SU-DHL-6 (cell line): ENCODE results near the gene DNER.

Experiments used
- H2AFZ ChIP-seq: fragments of 200-600 bp; sonication (generic); 2 replicates; pipeline ENCODE4 v1.6.1; 2014; ENCODE audit warnings: low read depth, mild to moderate bottlenecking, moderate library complexity, mixed read lengths, antibody characterized with exemption, low read length; ENCODE audit not compliant: severe bottlenecking
- H3F3A ChIP-seq: fragments of 200-600 bp; shearing (Covaris generic); 2 replicates; pipeline ENCODE4 v1.6.0; 2016; ENCODE audit warnings: antibody characterized with exemption, mild to moderate bottlenecking; ENCODE audit not compliant: insufficient read depth
- H3K27ac ChIP-seq: fragments of 200-600 bp; sonication (generic); 2 replicates; pipeline ENCODE4 v1.5.1; 2016; ENCODE audit warnings: low read depth, mild to moderate bottlenecking, low read length, moderate library complexity, mixed read lengths
- H3K27me3 ChIP-seq: fragments of 200-600 bp; sonication (generic), shearing (Covaris generic); 2 replicates; pipeline ENCODE4 v1.6.0; 2014; ENCODE audit warnings: mild to moderate bottlenecking, low read length
- H3K36me3 ChIP-seq: fragments of 200-600 bp; sonication (generic); 2 replicates; pipeline ENCODE4 v1.6.1; 2014; ENCODE audit warnings: mild to moderate bottlenecking, low read length, mixed read lengths
- H3K4me2 ChIP-seq: fragments of 300-600, 200-600 bp; shearing (Covaris generic), sonication (generic); 2 replicates; pipeline ENCODE4 v1.6.0; 2014; ENCODE audit warnings: low read length, low read depth, mild to moderate bottlenecking; ENCODE audit not compliant: poor library complexity, severe bottlenecking
- H3K4me3 ChIP-seq: fragments of 200-600 bp; sonication (generic); 2 replicates; pipeline ENCODE4 v1.5.1; 2014; ENCODE audit warnings: antibody characterized with exemption, low read length, mild to moderate bottlenecking, mixed read lengths; ENCODE audit not compliant: insufficient read depth, poor library complexity, severe bottlenecking
- H3K79me2 ChIP-seq: fragments of 200-600 bp; sonication (generic); 2 replicates; pipeline ENCODE4 v1.6.1; 2014; ENCODE audit warnings: mild to moderate bottlenecking, low read length, moderate library complexity; ENCODE audit not compliant: insufficient read depth
- H3K9ac ChIP-seq: fragments of 200-600 bp; sonication (generic); 2 replicates; pipeline ENCODE4 v1.7.0; 2014; ENCODE audit warnings: mild to moderate bottlenecking, low read length
- H3K9me2 ChIP-seq: fragments of 200-600 bp; sonication (generic); replicated peaks from 2 replicates; pipeline ENCODE4 v1.6.1; 2014; ENCODE audit warnings: low read length; ENCODE audit not compliant: insufficient read depth
- H3K9me3 ChIP-seq: fragments of 200-600 bp; sonication (generic); 2 replicates; pipeline ENCODE4 v1.6.1; 2014; ENCODE audit warnings: low read length, mixed read lengths; ENCODE audit not compliant: insufficient read depth
- H4K20me1 ChIP-seq: fragments of 200-600 bp; sonication (generic); 2 replicates; pipeline ENCODE4 v1.6.1; 2014; ENCODE audit warnings: low read depth, mild to moderate bottlenecking, antibody characterized with exemption, low read length, moderate library complexity, mixed read lengths
- EZH2phosphoT487 ChIP-seq: fragments of 200-600 bp; sonication (generic), shearing (Covaris generic); conservative IDR thresholded peaks from 2 replicates; pipeline ENCODE4 v1.6.1; 2018; ENCODE audit warnings: mild to moderate bottlenecking, antibody characterized with exemption, low read length, moderate library complexity, mixed read lengths
- TF ChIP-seq, protein P1 (sequence below): fragments of 200-600 bp; sonication (generic); IDR thresholded peaks from one replicate; pipeline ENCODE4 v1.5.1; 2017; ENCODE audit warnings: antibody characterized with exemption, mild to moderate bottlenecking, low read length, moderate library complexity; ENCODE audit not compliant: insufficient read depth, poor library complexity, severe bottlenecking

Gene DNER

GRCh38 chr2:229344151-229344551, 370.2 kb downstream of the DNER start:
- no peaks in the 10 kb centered on the region for H3K79me2 ChIP-seq
- no peaks in the 10 kb centered on the region for H3F3A ChIP-seq
- TF ChIP-seq EZH2phosphoT487, result no peak
- TF ChIP-seq, protein P1, sequence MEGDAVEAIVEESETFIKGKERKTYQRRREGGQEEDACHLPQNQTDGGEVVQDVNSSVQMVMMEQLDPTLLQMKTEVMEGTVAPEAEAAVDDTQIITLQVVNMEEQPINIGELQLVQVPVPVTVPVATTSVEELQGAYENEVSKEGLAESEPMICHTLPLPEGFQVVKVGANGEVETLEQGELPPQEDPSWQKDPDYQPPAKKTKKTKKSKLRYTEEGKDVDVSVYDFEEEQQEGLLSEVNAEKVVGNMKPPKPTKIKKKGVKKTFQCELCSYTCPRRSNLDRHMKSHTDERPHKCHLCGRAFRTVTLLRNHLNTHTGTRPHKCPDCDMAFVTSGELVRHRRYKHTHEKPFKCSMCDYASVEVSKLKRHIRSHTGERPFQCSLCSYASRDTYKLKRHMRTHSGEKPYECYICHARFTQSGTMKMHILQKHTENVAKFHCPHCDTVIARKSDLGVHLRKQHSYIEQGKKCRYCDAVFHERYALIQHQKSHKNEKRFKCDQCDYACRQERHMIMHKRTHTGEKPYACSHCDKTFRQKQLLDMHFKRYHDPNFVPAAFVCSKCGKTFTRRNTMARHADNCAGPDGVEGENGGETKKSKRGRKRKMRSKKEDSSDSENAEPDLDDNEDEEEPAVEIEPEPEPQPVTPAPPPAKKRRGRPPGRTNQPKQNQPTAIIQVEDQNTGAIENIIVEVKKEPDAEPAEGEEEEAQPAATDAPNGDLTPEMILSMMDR, result no peak
- H3K36me3 ChIP-seq, result no peaks in the 10 kb centered on the region
- H3K27me3 ChIP-seq, result no peaks in the 10 kb centered on the region
- H3K27ac ChIP-seq, result no peak overlapping the region
- H4K20me1 ChIP-seq, result no peaks in the 10 kb centered on the region
- H3K9me3 ChIP-seq, result no peaks in the 10 kb centered on the region
- H2AFZ ChIP-seq, result no peak overlapping the region
- no peaks in the 10 kb centered on the region for H3K9me2 ChIP-seq
- H3K4me3 ChIP-seq, result no peak overlapping the region
- H3K9ac ChIP-seq, result no peak overlapping the region
- no peak overlapping the region for H3K4me2 ChIP-seq

- Histone ChIP-seq H3K4me2 (no peak overlapping the region), H3K27me3 (no peaks in the 10 kb centered on the region), H3K4me3 (no peak overlapping the region), H3F3A (no peaks in the 10 kb centered on the region), H3K9me3 (no peaks in the 10 kb centered on the region), H2AFZ (no peak overlapping the region), H3K36me3 (no peaks in the 10 kb centered on the region), H3K27ac (no peak overlapping the region), H4K20me1 (no peaks in the 10 kb centered on the region), H3K9me2 (no peaks in the 10 kb centered on the region), H3K9ac (no peak overlapping the region), H3K79me2 (no peaks in the 10 kb centered on the region)
- no peak for TF ChIP-seq EZH2phosphoT487
- TF ChIP-seq, protein P1, result no peak
These were observed 370.7 kb downstream of the DNER start for GRCh38 chr2:229343661-229344060.

DNA sequence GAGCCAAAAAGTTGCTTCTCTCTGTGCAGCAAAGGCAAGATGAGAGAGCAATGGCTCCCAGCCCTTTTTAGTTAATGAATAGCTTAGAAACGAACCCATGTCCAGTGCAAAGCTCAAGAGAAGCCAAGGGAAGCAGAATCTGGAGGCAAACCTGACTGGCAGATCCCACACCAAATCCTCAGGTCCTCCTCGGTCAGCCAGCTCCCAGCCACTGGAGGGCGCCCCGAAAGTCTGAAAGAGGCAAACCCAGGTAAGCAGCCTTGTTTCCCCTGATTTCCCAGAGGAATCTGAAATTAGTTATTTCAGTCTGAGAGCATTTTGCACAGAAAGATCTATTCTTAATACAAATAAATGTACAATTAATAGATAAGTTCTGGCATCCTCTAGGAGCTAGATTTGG, 372.0 kb downstream of the DNER start:
- no peaks in the 10 kb centered on the region for H3K9me3 ChIP-seq
- H3K27ac ChIP-seq, result no peak overlapping the region
- no peaks in the 10 kb centered on the region for H4K20me1 ChIP-seq
- no peak for TF ChIP-seq EZH2phosphoT487
- TF ChIP-seq, protein P1, result no peak
- H3K36me3 ChIP-seq, result no peaks in the 10 kb centered on the region
- no peaks in the 10 kb centered on the region for H3F3A ChIP-seq
- H3K9ac ChIP-seq, result no peak overlapping the region
- H3K79me2 ChIP-seq, result no peaks in the 10 kb centered on the region
- no peak overlapping the region for H2AFZ ChIP-seq
- H3K27me3 ChIP-seq, result no peaks in the 10 kb centered on the region
- H3K4me3 ChIP-seq, result no peak overlapping the region
- H3K4me2 ChIP-seq, result no peak overlapping the region
- no peaks in the 10 kb centered on the region for H3K9me2 ChIP-seq
